Psoas muscle (tissue), 8 donors: ENCODE measurements around the gene BCL6B. TPM values are rescaled to one million over a fixed set of nuclear protein-coding genes. Genes with fewer than 3 reads are reported as not detected.
"Not testable (repeated sequence)": the region's sequence is repeated elsewhere in the genome, so short reads cannot be mapped to it uniquely, and the experiment has no call there.

ENCODE experiments used
- ATAC-seq, 4 donors: fragments of 200-7000 bp; cut with Tn5 transposase; one replicate each; pipeline ENCODE4 v1.9.1; 2020; ENCODE audit warnings: moderate library complexity in 3 of 4, mild to moderate bottlenecking in 2 of 4
- DNase-seq, 2 donors: peaks; one replicate each; pipeline ENCODE4 v3.0.0-alpha.2; 2020
- H3K27ac ChIP-seq: fragments of 200-600 bp; one replicate; pipeline ENCODE4 v1.8.0; 2022
- H3K27me3 ChIP-seq, 3 donors: fragments of 200-600 bp in 1 of 3; one replicate each; pipeline versions ENCODE4 v1.6.1 to v1.8.0; 2013 to 2022; ENCODE audit warnings: low read length in 2 of 3, mild to moderate bottlenecking in 2 of 3, moderate library complexity in 1 of 3; ENCODE audit not compliant: insufficient read depth in 3 of 3
- H3K36me3 ChIP-seq, 2 donors: fragments of 200-600 bp in 1 of 2; one replicate each; pipeline versions ENCODE4 v1.6.1 to v1.8.0; 2013 to 2022; ENCODE audit warnings: low read depth in 1 of 2, mild to moderate bottlenecking in 1 of 2, moderate library complexity in 1 of 2; ENCODE audit not compliant: insufficient read depth in 1 of 2
- H3K4me1 ChIP-seq: fragments of 200-600 bp; one replicate; pipeline ENCODE4 v1.8.0; 2022
- H3K4me3 ChIP-seq: fragments of 200-600 bp; one replicate; pipeline ENCODE4 v1.8.0; 2022; ENCODE audit warnings: mild to moderate bottlenecking
- H3K9me3 ChIP-seq: fragments of 200-600 bp; one replicate; pipeline ENCODE4 v1.8.0; 2022
- CTCF ChIP-seq: fragments of 200-600 bp; IDR thresholded peaks from one replicate; pipeline ENCODE4 v1.8.0; 2022; ENCODE audit warnings: antibody characterized with exemption
- WGBS, 3 donors: extraction: QIAGEN DNeasy Blood & Tissue Kit; methylation state at CpG; one replicate each; pipeline versions ENCODE4 v1.1.6 to v1.1.7; 2013; 5-methylcytosine and 5-hydroxymethylcytosine counted together
- intact Hi-C, 2 donors: fragments of 100-400 bp; cut with DNase I; formaldehyde crosslinking; loops; one replicate each; pipeline versions ENCODE4 v1.11.0 to v1.14.2; 2022
- polyA plus RNA-seq, 3 donors: library from polyadenylated mRNA; stranded (reverse); fragments of 200-250 nt; gene quantifications; one replicate each; pipeline ENCODE4 v1.2.3, GENCODE V29; 2013
- total RNA-seq, 4 donors: library from RNA; stranded (reverse); fragmentation: NEBNext Ultra II Directional in 2 of 4; extraction: Animal tissue kit (Norgen Biotek cat#: 25700) in 2 of 4; gene quantifications; one replicate each; pipeline versions ENCODE4 v1.2.1 to v1.2.4, GENCODE V29; 2021 to 2023
- donor health status: healthy with polysubstance abuse.
- donor health status: DM: no; HTN: no; CAD: no; lungs with moderate emphysema.
- donor health status: Bipolar disorder and iron deficiency.
- donor health status: healthy.
- donor health status: DM: yes; HTN: yes; CAD: no.
- donor health status: DM: no; HTN: no; CAD: no.
- donor health status: DM: no; HTN: no; CAD: no.
- donor health status: DM: yes; HTN: yes; CAD: no.

BCL6B gene
- total and polyA plus RNA-seq, 7 donors = 2.0 to 11.9 (median 6.1) TPM

- peaks cover 0 to 4% (median 0%) of the 10 kb centered on the region in 3 donors for H3K27me3 ChIP-seq
- no peak overlapping the region for H3K4me3 ChIP-seq
- H3K27ac ChIP-seq = no peak overlapping the region
- H3K36me3 ChIP-seq = no peaks in the 10 kb centered on the region
- TF ChIP-seq CTCF = no peak
- 59 to 64% (median 61%) methylated on average over 6 of the region's 6 CpGs for WGBS, 3 donors
- intact Hi-C loops = loop anchor here in 1 of 2 donors (5.0 kb wide), 1 partner anchor 248 kb away; no protein-coding TSS in a partner anchor
- no peaks in the 10 kb centered on the region for H3K9me3 ChIP-seq
- DNase-seq = no peak
- H3K4me1 ChIP-seq = peaks cover 9% of the 10 kb centered on the region
- ATAC-seq = no peak
These were observed 26.1 kb downstream of the BCL6B start for GRCh38 chr17:7048968-7049367.

GRCh38 chr17:7050583-7050982, 27.7 kb downstream of the BCL6B start:
- H3K4me1 ChIP-seq, H3K9me3 ChIP-seq, H3K27me3 ChIP-seq, H3K27ac ChIP-seq, H3K36me3 ChIP-seq, H3K4me3 ChIP-seq, ATAC-seq, DNase-seq: not testable (repeated sequence)
- intact Hi-C loops = loop anchor here (2.0 to 5.0 kb wide), 2 partner anchors 86 to 127 kb away; partner anchors contain the start of gene ASGR1 (in 1 of the 2)
- 77 to 81% (median 77%) methylated on average over 9 of the region's 9 CpGs for WGBS, 3 donors

GRCh38 chr17:7056386-7056785, 33.5 kb downstream of the BCL6B start:
- WGBS, 3 donors = 54 to 78% (median 74%) methylated on average over 4 of the region's 4 CpGs
- H3K36me3 ChIP-seq = no peaks in the 10 kb centered on the region
- no peaks in the 10 kb centered on the region for H3K4me1 ChIP-seq
- ATAC-seq (no peak), DNase-seq (no peak)
- no peak for TF ChIP-seq CTCF
- intact Hi-C loops = no loop called here
- no peak overlapping the region for H3K4me3 ChIP-seq
- H3K27me3 ChIP-seq = peaks cover 0 to 8% (median 0%) of the 10 kb centered on the region in 3 donors
- no peak overlapping the region for H3K27ac ChIP-seq
- H3K9me3 ChIP-seq = no peaks in the 10 kb centered on the region

GRCh38 chr17:7058831-7059447, 36.1 kb downstream of the BCL6B start:
- DNase-seq (no peak), ATAC-seq (no peak)
- Histone ChIP-seq H3K4me1 (no peaks in the 10 kb centered on the region), H3K27ac (no peak overlapping the region), H3K27me3 (peaks cover 0 to 26% (median 0%) of the 10 kb centered on the region in 3 donors), H3K9me3 (no peaks in the 10 kb centered on the region), H3K4me3 (no peak overlapping the region), H3K36me3 (no peaks in the 10 kb centered on the region)
- intact Hi-C loops = no loop called here
- WGBS, 3 donors = 53 to 56% (median 56%) methylated on average over 7 of the region's 7 CpGs
- no peak for TF ChIP-seq CTCF

- Histone ChIP-seq H3K4me3 (no peak overlapping the region), H3K27ac (no peak overlapping the region), H3K9me3 (no peaks in the 10 kb centered on the region), H3K27me3 (peaks cover 0 to 33% (median 0%) of the 10 kb centered on the region in 3 donors), H3K4me1 (no peaks in the 10 kb centered on the region), H3K36me3 (no peaks in the 10 kb centered on the region)
- intact Hi-C loops = no loop called here
- DNase-seq (no peak), ATAC-seq (no peak)
- no peak for TF ChIP-seq CTCF
- 42 to 49% (median 47%) methylated on average over 6 of the region's 6 CpGs for WGBS, 3 donors
These were observed 37.5 kb downstream of the BCL6B start for GRCh38 chr17:7060165-7060891.
